Ureter (tissue), 1 donor: ENCODE results near the gene SLC39A11. TPM values are rescaled to one million over a fixed set of nuclear protein-coding genes. Genes with fewer than 3 reads are reported as not detected.
"Not testable (repeated sequence)": the region's sequence is repeated elsewhere in the genome, so short reads cannot be mapped to it uniquely, and the experiment has no call there.

Experiments
- DNase-seq: peaks from one replicate; pipeline ENCODE4 v3.0.0-alpha.2; 2020; ENCODE audit warnings: low spot score
- total RNA-seq: library from RNA; stranded (reverse); gene quantifications from one replicate; pipeline ENCODE4 v1.2.4, GENCODE V29; 2023
- donor health status: DM: yes; HTN: yes; CAD: no.

Gene SLC39A11
- total RNA-seq, 1 donor from 2014 or later = 60.3 TPM

DNA sequence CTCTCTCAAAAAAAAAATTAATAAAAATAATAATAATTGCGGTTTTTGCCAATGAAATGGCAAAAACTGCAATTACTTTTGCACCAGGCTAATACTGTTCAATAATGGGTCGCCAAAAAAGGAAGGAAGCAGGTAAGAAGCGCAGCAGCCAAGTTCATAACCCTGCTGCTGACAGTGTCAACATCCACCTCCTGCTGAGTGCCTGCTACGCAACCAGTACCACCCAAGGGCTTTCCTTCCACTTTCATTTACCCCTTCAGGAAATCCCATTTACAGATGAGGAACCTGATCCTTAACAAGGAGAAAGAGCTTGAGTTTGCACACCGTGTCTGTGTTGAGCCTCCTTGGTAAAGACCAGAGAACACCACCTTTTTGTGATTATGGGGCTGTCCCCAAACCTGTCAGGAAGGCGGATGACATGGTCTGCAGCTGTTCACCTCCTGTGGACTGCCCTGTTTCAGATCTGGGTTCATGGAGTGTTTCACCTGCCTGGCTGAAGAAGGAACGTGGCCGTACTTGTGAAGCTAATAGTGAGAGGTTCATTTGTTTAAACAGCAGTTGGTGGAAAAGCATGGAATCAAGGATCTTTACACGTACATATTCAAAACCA lies 378.0 kb downstream of the SLC39A11 start:
- no peak for DNase-seq

DNA sequence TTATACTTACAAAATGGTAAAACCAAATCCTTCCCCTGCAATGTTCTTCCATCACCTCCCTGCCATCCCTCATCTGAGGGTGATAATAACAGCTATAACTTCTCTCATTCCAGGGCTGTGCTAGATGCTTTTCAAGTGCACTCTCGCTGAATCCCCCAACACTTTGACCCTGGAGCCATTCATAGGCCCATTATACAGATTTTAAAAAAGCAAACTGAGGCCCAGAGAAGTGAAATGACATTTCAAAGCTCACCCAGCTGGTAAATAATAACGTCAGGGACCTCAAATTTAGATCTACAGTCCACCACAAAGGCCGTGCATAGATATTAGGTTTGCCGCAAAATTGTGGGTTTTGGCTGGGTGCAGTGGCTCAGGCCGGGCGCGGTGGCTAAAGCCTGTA lies 378.8 kb downstream of the SLC39A11 start:
- no peak for DNase-seq

DNA sequence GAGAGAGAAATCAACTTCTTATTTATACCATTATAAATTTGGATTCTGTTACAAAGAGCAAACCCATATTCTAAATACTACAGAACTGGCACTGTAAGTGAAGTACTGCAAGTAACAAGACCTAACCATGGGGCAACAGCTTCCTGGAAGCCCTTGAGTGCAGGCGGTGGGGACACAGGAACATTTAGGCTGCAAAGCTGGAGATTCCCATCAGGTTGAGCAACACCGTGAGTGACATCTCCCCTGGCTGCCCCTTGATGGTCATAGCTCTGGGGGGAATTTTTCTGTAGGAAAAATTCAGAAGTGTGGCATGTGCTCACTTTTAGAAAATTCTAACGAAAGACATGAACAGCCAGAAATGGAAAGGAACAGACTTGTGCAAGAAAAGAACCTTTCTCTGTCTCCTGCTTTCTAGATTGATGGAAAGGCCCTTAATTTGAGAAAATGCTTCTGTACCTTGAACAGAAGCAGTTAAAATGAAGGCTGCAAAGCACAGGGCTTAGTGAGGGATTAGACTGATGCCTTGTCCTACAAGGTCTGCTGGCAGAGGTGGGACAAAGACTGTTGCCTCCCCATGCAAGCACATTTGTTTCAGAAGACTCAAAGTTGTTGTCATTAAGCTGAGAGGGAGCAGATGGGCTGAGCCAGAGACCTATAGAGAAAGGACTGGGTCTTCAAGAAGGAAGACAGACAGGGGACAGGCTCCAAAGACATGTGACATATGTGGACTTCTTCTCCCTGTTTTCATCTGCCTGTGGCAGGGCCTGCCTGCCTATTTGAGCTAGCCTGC lies 380.8 kb downstream of the SLC39A11 start:
- DNase-seq = no peak

DNA sequence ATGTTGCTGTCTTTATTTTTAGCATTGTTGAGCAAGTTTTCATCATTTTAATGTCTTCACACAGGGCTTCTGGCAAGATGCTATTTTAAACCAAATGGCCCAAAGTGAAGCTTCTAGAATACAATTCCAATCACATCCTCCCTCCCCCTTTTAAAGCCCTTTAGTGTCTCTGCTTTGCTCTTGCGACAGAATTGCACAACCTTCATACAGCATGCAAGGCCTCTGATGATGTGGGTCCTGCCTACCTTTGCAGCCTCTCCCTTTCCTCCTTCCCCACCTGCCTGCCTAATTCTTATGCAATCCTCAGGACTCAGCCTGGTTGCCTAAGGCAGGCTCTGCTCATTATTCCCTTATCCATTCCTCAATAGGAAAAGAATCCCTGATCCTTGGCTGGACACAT lies 381.7 kb downstream of the SLC39A11 start:
- DNase-seq = peak; percentile 48

DNA sequence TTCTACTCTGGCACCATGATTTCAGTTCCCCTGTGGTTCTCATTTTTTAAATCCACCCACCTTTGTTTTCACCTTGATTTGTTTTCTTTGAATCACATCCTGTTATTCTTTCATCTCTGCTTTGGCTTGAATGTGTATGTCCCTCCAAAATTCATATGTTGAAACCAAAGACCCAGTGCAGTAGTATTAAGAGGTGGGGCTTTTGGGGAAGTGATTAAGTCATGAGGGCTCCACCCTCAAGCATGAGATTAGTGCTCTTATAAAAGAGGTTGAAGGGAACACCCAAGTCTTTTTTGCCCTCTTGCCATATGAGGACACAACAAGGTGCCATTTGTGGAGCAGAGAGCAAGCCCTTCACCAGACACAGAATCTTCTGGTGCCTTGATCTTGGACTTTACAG lies 382.3 kb downstream of the SLC39A11 start:
- DNase-seq = no peak

DNA sequence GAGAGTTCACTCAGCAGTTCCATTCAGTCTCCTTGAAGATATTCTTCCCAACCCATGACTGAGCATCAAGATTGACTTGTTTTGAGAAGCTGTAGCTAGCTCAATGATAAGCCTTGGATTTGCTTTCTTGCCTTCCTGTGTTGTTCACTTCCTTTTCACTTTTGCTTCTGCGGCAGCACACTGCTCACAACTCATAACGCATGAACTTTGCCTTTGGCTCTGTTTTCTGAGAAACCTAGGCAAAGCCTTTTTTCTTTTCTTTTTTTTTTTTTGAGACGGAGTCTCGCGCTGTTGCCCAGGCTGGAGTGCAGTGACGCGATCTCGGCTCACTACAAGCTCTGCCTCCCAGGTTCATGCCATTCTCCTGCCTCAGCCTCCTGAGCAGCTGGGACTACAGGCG lies 383.8 kb downstream of the SLC39A11 start:
- not testable (repeated sequence) for DNase-seq

DNA sequence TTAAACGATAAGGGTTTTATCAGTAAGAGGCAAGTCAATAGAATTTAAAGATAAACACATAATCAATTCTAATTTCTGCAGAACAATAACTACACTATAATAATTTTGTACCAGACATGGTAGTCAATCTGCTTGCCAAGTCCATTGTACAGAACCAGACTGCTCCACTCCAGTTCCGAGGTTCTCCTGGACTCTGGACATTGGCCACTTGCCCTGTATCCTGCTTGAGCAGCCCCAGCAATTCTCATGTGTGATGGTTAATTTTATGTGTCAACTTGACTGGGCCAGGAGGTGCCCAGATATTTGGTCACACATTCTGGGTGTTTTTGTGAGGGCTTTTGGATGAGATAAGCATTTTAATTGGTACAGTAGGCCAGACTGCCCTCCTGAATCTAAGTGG lies 384.6 kb downstream of the SLC39A11 start:
- no peak for DNase-seq

DNA sequence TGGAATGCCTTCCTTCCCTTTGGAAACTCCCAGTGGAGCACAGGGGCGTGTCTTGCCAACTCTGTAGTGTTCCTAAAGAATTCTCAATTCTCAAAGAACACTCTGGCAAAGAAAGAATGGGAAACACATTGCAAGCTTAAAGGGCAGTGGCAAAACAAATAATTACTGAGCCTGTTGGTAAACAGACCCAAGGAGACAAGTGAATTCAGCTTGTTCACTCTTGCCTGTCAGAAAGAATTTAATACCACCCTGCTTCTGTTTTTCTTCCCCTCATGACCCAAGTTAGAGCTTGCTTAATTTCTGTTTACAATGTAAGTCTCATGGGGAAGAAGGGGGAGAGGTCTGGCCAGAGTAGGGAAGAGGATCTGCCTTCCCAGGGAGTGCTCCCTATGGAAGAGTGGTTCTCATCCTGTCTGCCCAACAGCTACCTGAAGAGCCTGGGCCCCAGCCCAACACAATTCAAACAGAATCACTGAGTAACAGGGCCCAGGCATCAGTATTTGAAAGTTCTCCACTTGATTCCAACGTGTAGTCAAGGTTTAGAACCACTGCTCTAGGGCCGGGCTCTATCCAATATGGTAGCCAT lies 386.0 kb downstream of the SLC39A11 start:
- DNase-seq = no peak

DNA sequence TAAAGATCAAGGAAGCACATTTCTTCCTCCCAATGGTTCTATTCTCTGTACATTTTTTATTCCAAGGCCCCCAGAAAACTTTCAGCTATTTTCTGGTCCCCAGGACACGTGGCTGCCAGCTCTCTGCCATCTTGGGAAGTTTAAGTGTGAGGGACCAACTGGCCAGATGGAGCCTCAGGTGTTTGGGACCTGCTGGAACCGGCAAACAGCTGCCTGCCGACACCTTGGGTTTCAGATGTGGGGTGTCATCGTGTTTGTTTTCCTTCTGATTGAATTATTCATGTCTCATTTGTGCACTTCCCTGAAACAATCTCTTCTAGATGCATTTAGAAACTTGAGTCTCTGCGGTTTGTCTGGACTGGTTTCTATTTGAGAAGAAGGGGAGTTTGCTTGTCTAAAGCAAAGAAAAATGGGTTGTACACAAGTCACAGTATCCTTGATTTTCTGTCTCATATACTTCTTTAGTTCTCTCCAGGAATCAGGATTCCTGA lies 386.5 kb downstream of the SLC39A11 start:
- no peak for DNase-seq

DNA sequence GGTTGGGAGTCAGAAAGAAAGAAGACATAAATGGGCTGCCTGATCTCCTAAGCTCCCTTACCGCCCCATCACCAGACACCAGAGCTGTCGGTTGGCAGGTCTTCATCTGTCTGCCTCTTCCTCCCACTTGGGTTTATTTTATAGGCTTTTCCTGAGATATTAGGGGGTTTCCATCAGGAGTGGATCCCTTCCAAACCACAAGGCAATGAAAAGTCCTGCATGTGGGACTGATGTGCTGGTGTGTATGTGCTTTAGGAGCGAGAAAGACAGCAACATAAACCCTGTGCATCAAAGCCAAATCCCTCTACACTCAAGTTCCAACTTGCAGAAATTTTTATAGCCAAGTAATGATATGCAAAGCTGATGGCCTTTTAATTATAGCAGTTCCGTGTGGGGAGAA lies 389.5 kb downstream of the SLC39A11 start:
- DNase-seq = no peak

DNA sequence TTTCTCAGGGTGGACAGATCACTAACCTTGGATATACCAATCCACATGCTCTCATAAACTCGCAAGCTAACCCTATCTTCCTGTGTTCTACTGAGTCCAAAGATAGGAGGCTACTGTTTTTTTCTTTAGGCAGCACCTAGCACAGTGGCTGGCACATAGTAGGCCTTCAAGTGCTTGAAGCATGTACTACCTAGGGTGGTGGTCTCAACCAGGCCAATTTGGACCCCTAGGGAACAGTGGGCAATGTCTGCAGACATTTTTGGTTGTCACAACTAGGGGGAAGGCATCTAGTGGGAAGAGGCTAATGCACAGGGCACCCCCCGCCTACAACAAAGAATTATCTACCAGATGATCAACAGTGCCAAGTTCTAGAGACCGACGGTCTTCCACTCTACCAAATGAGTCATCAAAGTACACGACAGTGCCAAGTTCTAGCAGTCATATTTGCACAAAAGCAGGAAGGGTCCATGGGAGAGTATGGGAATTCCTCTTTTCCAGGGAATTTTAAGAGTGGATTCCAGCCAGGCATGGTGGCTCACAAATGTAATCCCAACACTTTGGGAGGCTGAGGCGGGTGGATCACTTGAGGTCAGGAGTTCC lies 390.3 kb downstream of the SLC39A11 start:
- no peak for DNase-seq

DNA sequence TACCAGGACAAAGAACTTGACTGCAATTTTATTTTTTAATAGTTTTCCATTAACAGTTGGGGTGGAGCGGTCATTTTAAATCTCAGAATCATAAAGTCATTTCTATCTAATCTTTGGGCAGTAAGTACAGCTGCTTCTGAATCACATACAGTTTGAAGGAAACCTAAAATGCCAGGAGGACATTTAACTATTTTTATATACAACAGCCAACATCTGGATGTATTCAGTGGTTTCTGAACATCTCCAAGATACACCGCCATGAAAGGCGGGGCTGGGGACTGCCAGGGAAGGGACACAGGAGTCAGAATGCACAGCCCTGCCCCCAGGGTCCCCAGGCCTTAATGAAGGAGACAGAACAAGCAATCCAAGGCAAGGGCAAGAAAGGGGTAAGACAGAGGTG lies 392.3 kb downstream of the SLC39A11 start:
- DNase-seq = no peak

DNA sequence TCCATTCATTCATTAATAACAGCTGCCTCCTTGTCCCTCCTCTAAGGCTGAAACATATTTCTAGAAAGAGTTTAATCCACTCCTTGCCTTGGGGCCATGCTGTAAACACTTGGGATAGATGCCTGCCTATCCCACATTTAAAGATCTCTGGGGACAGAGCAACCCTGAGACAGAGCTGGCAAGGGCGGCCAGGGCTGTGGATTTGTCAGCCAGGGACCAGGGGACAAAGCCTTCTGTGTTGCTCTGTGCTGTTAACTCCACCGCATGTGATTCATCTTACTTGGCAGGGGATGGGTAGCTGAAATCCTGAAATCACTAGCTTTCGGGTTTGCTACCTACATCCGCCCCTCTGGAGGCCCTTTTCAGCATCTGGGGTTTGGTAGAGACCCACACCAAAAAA lies 392.9 kb downstream of the SLC39A11 start:
- no peak for DNase-seq

DNA sequence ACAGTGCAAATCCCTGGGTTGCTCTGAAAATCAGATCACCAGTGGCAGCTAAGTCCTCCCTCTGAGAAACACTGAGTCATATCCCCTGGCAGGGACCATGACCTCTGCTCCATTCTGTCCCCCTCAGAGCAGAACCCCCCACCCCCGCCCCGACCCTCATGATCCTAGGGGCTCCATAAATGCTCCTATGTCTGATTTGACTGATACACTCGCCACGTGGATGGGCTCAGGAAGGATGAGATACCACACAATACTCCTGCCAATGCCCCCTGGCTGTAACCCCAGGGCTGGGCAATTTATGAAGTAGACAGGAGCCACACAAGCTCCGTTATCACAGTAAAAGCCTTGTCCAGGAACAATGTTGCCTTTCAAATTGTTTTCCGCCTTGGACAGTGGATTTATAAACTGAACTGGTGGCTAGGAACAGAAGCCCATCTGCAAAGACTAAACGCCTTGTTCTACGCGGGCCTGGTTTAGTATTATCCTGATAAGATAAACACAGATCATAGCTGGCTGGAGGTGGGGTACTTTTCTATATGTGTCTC lies 394.8 kb downstream of the SLC39A11 start:
- no peak for DNase-seq

DNA sequence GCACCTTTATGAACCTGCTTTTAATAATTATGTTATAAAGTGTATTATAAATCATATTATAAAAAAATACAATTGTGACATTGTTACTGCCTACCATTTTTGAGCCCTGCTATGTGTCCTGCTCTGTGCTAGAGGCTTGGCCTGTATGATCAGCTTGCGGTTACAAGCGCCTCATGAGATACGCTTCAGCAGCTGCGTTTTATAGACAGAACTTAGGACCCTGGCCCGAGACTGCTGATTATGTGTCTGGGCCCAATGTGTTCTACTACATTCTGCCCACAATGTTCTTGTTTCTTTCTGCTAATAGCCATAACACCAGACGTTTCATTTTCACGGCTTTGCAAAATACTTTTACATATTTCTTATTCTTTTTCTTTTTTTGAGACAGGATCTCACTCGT lies 395.8 kb downstream of the SLC39A11 start:
- DNase-seq = no peak

DNA sequence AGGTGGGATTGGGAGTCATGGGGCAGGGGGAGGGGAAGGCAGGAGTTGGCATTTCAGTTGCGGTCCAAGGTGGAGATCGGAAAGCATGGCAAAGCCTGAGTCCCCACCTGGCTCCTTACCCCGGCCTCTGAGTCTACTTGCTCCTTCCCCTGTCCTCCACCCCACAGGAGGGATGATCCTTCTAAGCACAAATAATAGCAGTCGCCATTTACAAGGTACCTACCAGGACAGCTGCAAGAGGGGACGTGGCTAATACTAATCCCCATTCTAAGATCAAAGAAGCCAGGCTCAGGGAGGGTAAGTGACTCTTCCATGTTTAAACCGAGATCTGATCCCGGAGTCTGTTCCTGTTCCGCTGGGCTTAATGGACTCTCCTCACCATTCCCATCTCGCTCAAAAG lies 396.3 kb downstream of the SLC39A11 start:
- no peak for DNase-seq

DNA sequence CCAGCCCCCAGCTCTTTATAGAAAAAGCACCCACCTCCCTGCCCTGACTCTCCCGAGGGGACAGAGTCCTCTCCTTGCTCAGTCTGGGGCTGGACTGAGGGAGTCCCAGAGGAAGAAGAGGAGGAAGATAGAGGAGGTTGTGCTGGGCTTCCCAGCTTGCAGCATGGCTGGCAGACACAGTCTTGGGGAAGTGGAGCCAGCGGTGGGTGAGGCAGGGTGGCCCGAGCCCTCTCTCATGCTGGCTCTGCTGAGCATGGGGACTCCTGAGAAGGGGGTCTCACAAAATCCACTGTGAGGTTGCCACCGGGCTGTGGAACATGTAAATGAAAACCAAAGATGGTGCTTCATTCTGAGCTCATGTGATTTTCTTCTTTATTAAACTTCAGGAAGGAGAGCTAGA lies 398.5 kb downstream of the SLC39A11 start:
- no peak for DNase-seq

DNA sequence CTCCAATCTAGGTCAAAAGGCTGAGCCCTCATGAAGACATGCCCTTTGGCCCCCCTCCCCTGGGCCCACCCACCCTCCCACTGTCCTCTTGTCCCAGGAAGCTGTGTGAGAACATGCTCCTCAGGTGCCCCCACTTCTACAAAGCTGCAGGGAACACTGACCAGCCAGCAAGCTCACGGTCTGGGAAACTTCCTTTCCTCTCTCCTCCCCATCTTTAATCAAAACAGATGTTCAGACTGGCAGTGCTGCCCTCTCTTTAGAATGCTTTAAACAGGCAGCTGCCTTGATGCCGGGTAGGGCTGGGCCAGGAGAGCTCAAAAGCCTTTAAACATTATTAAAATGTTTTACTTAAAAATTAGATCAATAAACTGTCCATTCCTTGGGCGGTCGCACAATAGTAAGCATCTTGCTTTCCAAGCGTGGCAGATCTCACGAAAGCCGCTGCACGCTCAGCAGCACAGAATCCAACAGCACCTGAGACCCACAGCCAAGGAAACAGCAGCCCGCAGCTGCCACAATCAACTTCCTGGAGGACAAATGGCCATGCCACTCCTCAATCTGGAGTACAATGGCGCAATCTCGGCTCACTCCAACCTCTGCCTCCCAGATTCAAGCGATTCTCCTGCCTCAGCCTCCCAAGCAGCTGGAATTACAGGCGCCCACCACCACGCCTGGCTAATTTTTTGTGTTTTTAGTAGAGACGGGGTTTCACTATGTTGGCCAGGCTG lies 399.2 kb downstream of the SLC39A11 start:
- no peak for DNase-seq

DNA sequence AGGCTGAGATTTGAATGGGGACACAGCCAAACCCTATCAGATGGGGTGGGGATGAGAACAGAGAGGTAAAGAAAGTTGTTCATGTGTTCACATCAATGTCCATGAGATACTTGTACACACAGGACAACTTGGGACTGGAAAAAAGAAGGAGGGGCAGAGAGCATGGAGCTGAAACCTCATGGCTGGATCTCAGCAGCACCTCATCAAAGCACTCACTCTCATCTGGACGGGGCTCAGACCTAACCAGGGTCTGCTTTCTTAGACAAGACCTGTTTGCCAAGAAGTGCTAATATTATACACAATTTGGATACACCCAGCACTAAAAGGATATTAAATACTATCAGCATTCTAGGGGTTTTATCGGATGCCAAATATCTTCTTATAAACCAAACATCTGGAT lies 399.8 kb downstream of the SLC39A11 start:
- no peak for DNase-seq

DNA sequence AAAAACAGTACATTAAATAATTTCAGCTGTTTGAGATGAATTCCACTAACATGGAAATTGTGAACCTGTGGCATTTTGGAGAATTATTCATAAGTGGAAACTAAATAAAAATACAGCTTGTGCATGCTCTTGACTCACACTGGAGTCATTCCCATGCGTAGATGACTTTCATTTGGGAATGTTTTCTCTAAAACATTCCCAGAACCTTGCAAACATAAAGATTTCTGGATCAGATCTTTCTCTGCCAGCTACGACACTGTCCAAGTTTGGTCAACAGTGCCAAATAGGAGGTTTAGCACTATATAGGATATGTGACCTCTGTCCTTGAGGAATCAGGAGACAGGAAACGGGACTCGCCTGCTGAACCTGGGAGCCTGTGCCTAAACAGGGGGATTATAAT lies 400.9 kb downstream of the SLC39A11 start:
- no peak for DNase-seq

DNA sequence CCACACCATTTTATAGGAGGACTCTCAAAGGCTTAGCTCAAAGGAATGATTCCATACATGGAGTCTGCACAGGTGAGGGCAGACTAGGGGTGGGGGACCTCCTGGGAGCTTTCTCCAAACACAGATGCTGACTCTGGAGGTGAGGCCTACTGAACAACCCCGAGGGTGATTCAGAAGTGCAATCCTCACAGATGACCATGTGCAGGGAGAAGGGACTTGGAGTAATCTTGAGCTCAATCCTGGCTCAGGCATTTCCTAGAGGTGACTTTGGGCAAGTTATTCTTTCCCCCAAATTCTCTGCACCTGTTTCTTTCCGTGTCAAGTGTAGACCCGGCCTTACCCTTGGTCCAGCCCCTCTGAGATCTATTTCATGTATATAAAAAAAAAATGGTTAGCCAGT lies 401.5 kb downstream of the SLC39A11 start:
- no peak for DNase-seq

DNA sequence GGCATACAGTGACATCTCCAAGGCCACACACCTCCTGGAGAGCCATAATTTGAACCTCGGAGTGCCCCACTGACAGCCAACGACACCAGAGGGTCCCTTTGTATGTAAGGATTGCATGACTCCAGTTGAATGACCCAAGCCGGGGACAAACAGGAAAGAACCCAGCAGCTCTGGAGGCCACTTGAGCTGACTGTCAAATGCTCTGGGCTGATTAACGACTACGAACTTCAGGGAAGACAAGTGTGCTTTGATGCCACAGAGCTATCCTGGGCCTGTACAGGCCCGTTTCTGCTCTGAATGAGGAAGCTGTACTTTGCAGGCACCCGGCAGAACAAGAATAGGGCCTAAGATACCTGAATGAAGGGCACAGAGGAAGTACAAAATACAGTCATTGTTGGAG lies 404.6 kb downstream of the SLC39A11 start:
- DNase-seq = peak; percentile 61
